GM18909 (cell line): Measurements from ENCODE around the gene CFAP74.

Experiments
- ATAC-seq: cut with Tn5 transposase; IDR thresholded peaks from one replicate; pipeline ENCODE4 v1.9.1; 2021; ENCODE audit warnings: mild to moderate bottlenecking; ENCODE audit not compliant: unreplicated experiment, poor library complexity

Gene CFAP74

GRCh38 chr1:1972976-1973715, 30.4 kb downstream of the CFAP74 start:
- no peak for ATAC-seq

GRCh38 chr1:1971688-1972087, 31.9 kb downstream of the CFAP74 start:
- no peak for ATAC-seq

- no peak for ATAC-seq
These were observed 32.6 kb downstream of the CFAP74 start for GRCh38 chr1:1971017-1971416.

- no peak for ATAC-seq
These were observed 33.5 kb downstream of the CFAP74 start for GRCh38 chr1:1969953-1970716.

- no peak for ATAC-seq
These were observed 34.1 kb downstream of the CFAP74 start for GRCh38 chr1:1969505-1969900.

- ATAC-seq, result no peak
These were observed 34.6 kb downstream of the CFAP74 start for GRCh38 chr1:1968767-1969504.

- no peak for ATAC-seq
These were observed 35.7 kb downstream of the CFAP74 start for GRCh38 chr1:1967879-1968278.

GRCh38 chr1:1967151-1967550, 36.4 kb downstream of the CFAP74 start:
- ATAC-seq, result no peak

- ATAC-seq, result no peak
These were observed 37.4 kb downstream of the CFAP74 start for GRCh38 chr1:1966071-1966740.

- no peak for ATAC-seq
These were observed 38.0 kb downstream of the CFAP74 start for GRCh38 chr1:1965546-1965945.

GRCh38 chr1:1964811-1965210, 38.8 kb downstream of the CFAP74 start:
- ATAC-seq, result no peak

GRCh38 chr1:1963570-1963969, 40.0 kb downstream of the CFAP74 start:
- no peak for ATAC-seq

- ATAC-seq, result no peak
These were observed 40.8 kb downstream of the CFAP74 start for GRCh38 chr1:1962752-1963151.

- ATAC-seq, result no peak
These were observed 42.9 kb downstream of the CFAP74 start for GRCh38 chr1:1960480-1961196.

GRCh38 chr1:1959840-1960479, 43.6 kb downstream of the CFAP74 start:
- no peak for ATAC-seq

GRCh38 chr1:1959459-1959839, 44.1 kb downstream of the CFAP74 start:
- no peak for ATAC-seq

GRCh38 chr1:1958071-1958541, 45.5 kb downstream of the CFAP74 start:
- no peak for ATAC-seq

- ATAC-seq, result no peak
These were observed 46.0 kb downstream of the CFAP74 start for GRCh38 chr1:1957533-1957961.
